OCI-M1 (cell line): Measurements from ENCODE around the gene MB.
"Not testable (repeated sequence)": the region's sequence is repeated elsewhere in the genome, so short reads cannot be mapped to it uniquely, and the experiment has no call there.

Experiments
- DNase-seq: peaks from one replicate; lab custom pipeline; 2025; lab: John Stamatoyannopoulos, UW

The MB gene

GRCh38 chr22:35617137-35617755 is at the start of gene MB:
Gene MB (minus strand): TSS chr22:35617329. CDS start chr22:35617257, 72 bp downstream.
- DNase-seq, result no peak

DNA sequence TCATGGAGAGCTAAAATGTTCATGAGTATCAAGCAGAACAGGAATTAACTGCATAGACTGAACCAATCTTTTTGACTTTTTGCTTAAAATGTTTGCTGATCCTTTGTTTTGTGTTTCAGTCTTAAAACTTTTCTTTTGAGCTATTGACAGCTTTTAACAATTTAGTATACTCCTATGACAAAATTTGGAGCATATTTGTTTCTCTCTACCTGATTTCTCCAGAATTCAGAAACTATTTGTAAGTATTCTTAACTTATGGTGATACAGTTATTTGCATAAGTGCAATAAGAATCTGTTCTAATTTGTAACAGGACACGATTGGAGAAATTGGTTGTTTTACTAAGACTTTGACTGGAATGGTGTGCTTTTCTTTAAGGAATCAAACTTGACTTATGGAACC is 49.6 kb upstream of the MB start:
- DNase-seq, result not testable (repeated sequence)

- peak; percentile 29 for DNase-seq
These were observed 47.9 kb upstream of the MB start for GRCh38 chr22:35664955-35665587.

- DNase-seq, result no peak
These were observed 46.2 kb upstream of the MB start for GRCh38 chr22:35663371-35663770.

DNA sequence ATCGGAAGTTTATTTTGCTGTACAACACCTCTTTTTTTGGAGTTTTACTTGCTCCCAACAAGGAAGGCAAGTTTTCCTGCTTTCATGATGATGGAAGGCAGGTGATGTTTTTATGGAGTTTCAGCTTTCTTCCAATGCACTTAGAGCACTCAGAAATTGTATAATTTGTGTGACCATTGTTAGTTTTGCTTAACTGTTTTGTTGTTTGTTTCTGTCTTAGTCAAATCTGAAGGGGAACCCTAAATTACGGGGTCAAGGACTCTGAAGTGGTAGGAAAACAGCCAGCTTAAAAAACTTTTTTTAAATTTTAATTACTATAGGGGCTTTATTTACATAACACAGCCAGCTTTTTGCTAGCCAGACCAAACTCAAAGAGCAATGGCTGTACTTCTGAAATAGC is 45.8 kb upstream of the MB start:
- DNase-seq, result no peak

- no peak for DNase-seq
These were observed 44.3 kb upstream of the MB start for GRCh38 chr22:35661464-35661863.

DNA sequence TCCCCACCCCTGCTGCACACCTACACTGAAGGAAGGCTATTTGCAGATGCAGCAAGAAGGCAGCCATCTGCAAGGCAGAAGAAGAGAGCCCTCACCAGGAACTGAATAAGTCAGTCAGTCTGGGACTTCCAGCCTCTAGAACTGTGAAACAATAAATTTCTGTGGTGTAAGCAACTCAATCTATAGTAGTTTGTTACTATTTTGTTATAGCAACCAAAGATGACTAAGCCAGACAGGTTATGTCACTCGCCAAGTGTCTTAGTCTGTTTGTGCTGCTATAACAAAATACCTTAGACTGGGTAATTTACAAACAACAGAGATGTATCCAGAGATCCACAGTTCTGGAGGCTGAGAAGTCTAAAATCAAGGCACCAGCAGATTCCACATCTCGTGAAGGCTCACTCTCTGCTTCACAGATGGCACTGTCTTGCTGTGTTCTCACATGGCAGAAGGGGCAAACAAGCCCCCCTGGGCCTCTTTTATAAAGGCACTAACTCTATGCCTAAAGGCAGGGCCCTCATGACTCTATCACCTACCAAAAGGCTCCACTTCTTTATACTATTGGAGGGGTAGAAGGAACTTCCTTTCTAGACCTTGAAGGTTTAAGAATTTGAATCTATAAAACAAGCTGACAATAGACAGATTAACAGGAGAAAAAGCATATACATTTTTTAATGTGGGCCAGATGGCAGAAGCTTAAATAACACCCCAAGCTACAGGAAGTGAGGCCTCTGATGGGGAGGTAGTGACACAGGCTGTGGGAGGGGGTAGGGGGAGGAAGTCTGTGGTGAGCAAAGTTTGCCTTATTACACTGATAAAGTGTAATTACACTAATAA is 43.4 kb upstream of the MB start:
- no peak for DNase-seq

DNA sequence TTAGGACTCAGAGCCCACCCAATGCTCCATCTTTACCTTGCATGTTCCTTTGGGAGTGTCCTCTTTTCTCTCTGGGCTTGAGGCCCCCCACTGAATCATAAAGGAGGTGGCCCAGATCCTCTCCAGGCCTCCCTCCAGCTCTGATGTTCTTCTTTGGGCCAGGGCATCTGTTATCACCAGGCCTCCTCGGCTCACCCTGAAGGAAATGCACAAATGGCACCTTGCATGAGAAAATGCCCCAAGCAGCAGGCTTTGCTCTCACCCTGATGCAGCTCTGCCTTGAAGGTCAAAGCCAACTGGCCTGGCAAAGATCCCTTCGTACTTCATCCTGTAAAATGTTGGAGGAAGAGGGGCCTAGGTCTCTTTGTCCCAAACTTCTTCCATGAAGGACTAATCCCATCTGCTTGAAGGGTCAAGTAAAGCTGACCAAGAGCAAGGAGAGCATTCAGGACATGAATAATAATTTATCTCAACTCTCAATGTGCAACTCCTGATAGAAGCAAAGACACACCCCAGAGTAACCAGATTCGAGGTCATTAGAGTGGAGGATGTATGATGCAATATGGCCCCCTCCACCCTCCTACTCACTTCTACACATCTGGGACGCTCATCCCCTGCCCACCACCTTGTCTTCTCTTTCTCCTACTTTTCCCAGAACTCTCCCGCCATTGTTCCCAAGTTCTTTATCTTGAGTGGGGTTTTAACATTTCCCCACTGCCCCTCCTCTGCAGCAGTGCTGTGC is 40.6 kb upstream of the MB start:
- no peak for DNase-seq

DNA sequence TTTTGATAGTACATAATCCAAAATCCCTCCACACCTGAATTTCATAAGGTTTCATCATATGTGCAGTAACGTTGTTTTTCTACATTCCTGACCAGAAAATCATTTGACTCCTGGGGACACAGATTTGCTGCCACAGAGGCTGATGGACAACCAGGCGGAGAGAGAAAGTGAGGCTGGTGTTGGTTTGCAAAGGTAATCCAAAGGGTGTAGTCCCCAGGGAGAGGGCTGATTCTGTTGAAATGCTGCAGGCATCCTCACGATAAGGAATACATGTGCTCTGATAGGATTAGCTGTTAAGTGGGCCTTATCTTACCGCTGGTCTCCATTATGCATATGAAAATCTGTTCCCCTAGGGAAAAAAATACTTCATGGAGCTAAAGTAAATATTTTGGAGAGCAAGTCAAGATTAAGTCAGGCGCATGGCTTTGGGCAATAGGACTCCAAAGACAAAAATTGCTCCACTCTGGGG is 39.2 kb upstream of the MB start:
- no peak for DNase-seq

GRCh38 chr22:35653824-35654223 is 36.7 kb upstream of the MB start:
- no peak for DNase-seq

DNA sequence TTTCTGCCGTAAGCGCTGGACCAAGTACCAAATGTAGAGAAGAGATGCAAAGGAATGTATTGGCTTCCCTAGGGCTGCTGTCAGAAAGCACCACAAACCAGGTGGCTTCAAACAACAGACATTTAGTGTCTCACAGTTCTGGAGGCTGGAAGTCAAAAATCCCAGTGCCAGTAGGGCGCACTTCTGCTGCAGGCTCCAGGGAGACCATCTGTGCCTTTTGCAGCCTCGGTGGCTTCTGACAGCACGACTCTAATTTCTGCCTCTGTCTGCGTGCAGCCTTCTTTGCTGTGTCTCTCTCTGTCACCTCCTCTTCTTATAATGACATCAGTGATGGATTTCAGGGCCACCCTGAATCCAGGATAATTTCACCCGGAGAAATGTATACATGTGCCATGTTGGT is 34.0 kb upstream of the MB start:
- no peak for DNase-seq

- DNase-seq, result no peak
These were observed 32.6 kb upstream of the MB start for GRCh38 chr22:35649636-35650250.

DNA sequence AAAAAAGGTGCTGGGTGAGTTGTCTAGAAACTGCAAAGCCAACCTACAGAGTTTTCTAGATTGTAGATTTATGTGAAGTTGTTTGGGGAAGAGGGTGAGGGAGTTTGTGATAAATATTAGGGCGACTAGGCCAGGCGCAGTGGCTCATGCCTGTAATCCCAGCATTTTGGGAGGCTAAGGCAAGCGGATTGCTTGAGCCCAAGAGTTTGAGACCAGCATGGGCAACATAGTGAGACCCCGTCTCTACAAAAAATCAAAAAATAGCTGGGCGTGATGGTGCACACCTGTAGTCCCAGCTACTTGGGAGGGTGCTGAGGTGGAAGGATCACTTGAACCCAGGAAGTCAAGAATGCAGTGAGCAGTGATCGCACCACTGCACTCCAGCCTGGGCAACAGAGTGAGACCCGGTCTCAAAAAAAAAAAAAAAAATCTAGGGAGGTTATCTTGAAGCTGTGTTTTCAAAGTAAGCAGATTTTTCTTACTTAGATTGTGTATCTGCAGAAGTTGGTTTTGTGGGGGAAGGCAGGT is 32.0 kb upstream of the MB start:
- DNase-seq, result no peak

DNA sequence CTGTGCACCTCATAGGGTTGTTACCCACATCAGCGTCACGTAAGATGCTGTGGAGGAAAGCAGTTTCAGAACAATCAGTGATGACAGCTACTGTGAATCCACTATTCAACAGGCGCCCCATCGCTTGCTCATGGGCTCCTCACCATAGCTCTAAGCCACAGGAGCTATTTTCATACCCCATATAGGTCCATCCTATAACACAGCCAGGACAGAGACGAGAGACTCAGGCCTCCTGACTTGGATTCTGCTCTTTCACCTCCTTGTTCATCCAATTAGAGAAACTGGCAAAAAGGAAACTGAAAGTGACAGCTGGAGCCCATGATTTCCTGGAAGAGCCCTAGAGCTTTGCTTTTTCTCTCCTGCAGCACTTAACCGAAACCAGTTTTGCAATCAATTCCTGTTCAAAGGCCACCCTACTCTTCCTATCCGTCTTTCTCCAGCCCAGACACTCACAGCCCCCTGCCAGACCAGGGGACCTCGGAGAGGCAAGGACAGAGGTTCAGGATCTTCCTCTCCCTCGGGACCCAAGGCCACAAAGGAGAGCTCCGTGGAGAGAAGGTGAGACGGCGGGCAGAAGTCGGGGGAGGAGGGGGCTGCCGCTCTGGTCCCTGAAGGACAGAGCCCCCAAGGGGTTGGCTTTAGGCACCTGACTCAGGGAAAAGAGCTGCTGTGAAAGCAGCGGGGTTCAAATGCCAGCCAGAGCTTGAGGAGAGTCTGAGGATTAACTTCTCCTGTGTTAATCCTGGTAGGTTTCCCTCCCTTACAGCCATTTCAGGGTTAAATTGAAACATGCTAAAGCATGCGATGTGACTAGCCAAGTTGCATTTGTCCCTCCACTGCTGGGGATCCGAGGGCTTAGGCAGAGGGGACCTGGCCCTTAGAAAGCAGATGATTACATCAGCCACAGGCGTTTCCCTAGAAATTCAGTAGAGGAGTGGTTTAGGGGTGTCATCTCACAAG is 31.2 kb upstream of the MB start, which contains the start of gene APOL6:
APOL6 (plus strand) TSS at position 381 of the 960 bp plus-strand sequence. CDS start 7,980 bp downstream, outside the sequence.
- peak; percentile 95 for DNase-seq

DNA sequence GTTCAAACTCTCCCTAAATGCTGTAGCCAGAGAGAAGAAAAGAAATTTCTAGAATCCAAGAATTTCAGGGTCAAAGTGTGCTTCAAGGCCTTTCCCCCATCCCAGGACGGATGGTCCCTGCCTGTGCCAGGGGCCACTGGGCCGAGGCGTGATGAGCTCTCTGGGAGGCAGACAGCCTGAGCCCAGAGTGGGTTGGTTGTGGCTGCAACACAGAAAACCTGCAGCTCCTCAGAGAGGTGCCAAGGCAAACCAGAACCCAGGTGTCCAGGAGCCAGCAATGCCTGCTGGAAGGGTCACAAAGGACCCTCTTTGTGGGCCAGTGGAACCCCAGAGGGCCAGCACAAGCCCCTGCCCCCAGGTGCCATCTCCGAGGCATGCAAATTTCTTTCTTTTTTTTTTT is 28.5 kb upstream of the MB start:
- no peak for DNase-seq

DNA sequence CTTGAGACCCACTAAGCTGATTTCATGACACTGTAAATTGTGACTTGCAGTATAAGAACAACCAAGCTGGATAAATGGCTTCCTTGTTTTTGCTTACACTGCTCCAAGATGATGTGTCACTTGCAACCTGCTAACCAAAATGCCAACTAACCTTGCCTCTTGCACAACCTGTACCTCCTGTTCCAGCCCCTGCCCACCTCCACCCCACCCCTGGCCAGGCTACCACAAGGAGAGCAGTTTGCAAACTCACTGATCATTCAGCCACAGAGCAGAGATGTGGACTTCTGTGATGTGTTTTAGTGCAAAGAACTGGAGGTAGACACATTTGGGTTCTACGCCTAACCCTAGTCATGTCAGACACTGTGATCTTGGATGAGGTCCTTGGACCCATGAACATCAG is 26.9 kb upstream of the MB start:
- no peak for DNase-seq

- DNase-seq, result no peak
These were observed 25.2 kb upstream of the MB start for GRCh38 chr22:35642305-35642741.

DNA sequence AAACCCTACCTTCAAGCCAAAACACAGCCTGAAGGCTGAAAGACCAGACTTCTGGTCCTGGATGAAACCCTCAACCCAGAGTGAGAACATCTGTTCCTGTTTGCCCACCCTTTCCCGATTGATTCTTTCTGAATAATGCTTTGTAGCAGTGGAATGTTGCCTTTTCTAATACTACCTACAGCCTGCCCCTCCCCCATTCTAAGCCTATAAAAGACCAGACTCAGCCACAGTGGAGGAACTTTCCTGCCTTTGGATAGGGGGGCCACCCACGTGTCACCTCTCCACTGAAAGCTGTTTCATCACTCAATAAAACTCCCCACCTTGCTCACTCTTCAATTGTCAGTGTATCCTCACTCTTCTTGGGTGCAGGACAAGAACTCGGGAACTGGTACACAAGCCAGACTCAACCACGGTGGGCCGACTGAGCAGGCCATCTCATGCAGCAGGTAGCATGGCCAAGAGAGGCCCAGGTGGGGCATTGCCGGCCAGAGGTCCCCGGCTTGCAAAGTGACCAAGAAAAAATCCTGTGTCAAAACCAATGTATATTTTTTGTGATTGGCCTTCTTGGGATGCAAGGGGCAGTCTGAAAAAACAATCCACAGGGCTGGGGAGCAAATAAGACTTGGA is 24.5 kb upstream of the MB start:
- DNase-seq, result no peak

GRCh38 chr22:35638410-35638809 is 21.3 kb upstream of the MB start:
- DNase-seq, result no peak

DNA sequence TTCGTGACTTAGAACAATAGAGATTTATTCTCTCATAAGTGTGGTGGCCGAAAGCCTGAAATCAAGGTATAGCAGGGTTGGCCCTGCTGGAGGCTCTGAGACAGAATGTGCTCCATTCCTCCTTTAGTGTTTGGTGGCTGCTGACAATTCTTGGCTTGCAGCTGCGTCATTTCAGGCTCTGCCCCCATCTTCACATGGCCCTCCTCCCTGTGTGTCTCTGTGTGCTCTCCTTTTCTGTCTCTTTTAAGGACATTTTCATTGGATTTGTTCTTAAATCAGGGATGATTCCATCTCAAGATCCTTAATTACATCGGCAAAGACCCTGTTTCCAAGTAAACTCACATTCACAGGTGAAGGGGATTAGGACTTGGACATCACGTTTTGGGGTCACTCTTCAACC is 20.9 kb upstream of the MB start:
- no peak for DNase-seq
